Keratinocyte (primary cell): Measurements from ENCODE around the gene TXNDC12.

ENCODE experiments used
- CTCF ChIP-seq, 3 experiments: IDR thresholded peaks in 1 of 3; conservative IDR thresholded peaks in 1 of 3; optimal IDR thresholded peaks in 1 of 3; 2 replicates in 2 of 3; 3 replicates in 1 of 3; pipeline versions ENCODE3 to v1.5.1; 2011; ENCODE audit warnings: low read length in 3 of 3, mild to moderate bottlenecking in 3 of 3, moderate library complexity in 2 of 3, control low read depth in 1 of 3, inconsistent platforms in 1 of 3; ENCODE audit not compliant: insufficient read depth in 2 of 3; ENCODE audit errors: extremely low read depth in 1 of 3
- EZH2 ChIP-seq: IDR thresholded peaks from one replicate; pipeline ENCODE4 v1.6.1; 2012; ENCODE audit warnings: inconsistent platforms, mild to moderate bottlenecking, low read length, moderate library complexity

- TF ChIP-seq CTCF (optimal IDR thresholded peaks at IDR 0.05 in 1 of 3, IDR thresholded peaks at IDR 0.05 in 1 of 3, conservative IDR thresholded peaks at IDR 0.05 in 1 of 3; ENCODE audit: extremely low read depth in 1 of 3, insufficient read depth in 2 of 3, low read length in 3 of 3), result no peak
- TF ChIP-seq EZH2, result no peak
Measured at GRCh38 chr1:52055066-52055865, at the start of gene TXNDC12.
